NCI-H146 (cell line): ENCODE results near the gene WASHC4.
"Not testable (repeated sequence)": the region's sequence is repeated elsewhere in the genome, so short reads cannot be mapped to it uniquely, and the experiment has no call there.

Experiments used
- DNase-seq: peaks from one replicate; lab custom pipeline; 2025; lab: John Stamatoyannopoulos, UW

The WASHC4 gene

GRCh38 chr12:105167346-105167745, 59.8 kb downstream of the WASHC4 start:
- DNase-seq: no peak

- DNase-seq: no peak
These were observed 60.5 kb downstream of the WASHC4 start for GRCh38 chr12:105168006-105168405.

GRCh38 chr12:105170139-105170538, 62.6 kb downstream of the WASHC4 start:
- DNase-seq: no peak

GRCh38 chr12:105171691-105172436, 64.3 kb downstream of the WASHC4 start:
- DNase-seq: no peak

- no peak for DNase-seq
These were observed 68.0 kb downstream of the WASHC4 start for GRCh38 chr12:105175397-105175990.

GRCh38 chr12:105177208-105177607, 69.7 kb downstream of the WASHC4 start:
- no peak for DNase-seq

- DNase-seq: not testable (repeated sequence)
These were observed 71.6 kb downstream of the WASHC4 start for GRCh38 chr12:105179114-105179513.

GRCh38 chr12:105183406-105183805, 75.9 kb downstream of the WASHC4 start:
- not testable (repeated sequence) for DNase-seq

GRCh38 chr12:105183976-105184375, 76.4 kb downstream of the WASHC4 start:
- DNase-seq: not testable (repeated sequence)

- DNase-seq: no peak
These were observed 81.8 kb downstream of the WASHC4 start for GRCh38 chr12:105189293-105189692.

GRCh38 chr12:105190530-105190929, 83.0 kb downstream of the WASHC4 start:
- no peak for DNase-seq

GRCh38 chr12:105192624-105193225, 85.2 kb downstream of the WASHC4 start:
- no peak for DNase-seq

- DNase-seq: no peak
These were observed 87.4 kb downstream of the WASHC4 start for GRCh38 chr12:105194947-105195346.

- DNase-seq: no peak
These were observed 88.6 kb downstream of the WASHC4 start for GRCh38 chr12:105196090-105196489.

GRCh38 chr12:105198961-105199360, 91.4 kb downstream of the WASHC4 start:
- DNase-seq: no peak

GRCh38 chr12:105200385-105200784, 92.9 kb downstream of the WASHC4 start:
- no peak for DNase-seq

- no peak for DNase-seq
These were observed 93.8 kb downstream of the WASHC4 start for GRCh38 chr12:105201299-105201698.

- no peak for DNase-seq
These were observed 94.7 kb downstream of the WASHC4 start for GRCh38 chr12:105202202-105202601.

GRCh38 chr12:105204127-105204526, 96.6 kb downstream of the WASHC4 start:
- DNase-seq: no peak

- DNase-seq: no peak
These were observed 97.4 kb downstream of the WASHC4 start for GRCh38 chr12:105204916-105205315.

- no peak for DNase-seq
These were observed 98.0 kb downstream of the WASHC4 start for GRCh38 chr12:105205322-105206048.

- no peak for DNase-seq
These were observed 99.3 kb downstream of the WASHC4 start for GRCh38 chr12:105206686-105207374.
